Activated gamma-delta T cell (primary cell): ENCODE measurements around the gene CTNNA3.

Source experiments
- DNase-seq: peaks from one replicate; lab custom pipeline; 2025; lab: John Stamatoyannopoulos, UW

The CTNNA3 gene

DNA sequence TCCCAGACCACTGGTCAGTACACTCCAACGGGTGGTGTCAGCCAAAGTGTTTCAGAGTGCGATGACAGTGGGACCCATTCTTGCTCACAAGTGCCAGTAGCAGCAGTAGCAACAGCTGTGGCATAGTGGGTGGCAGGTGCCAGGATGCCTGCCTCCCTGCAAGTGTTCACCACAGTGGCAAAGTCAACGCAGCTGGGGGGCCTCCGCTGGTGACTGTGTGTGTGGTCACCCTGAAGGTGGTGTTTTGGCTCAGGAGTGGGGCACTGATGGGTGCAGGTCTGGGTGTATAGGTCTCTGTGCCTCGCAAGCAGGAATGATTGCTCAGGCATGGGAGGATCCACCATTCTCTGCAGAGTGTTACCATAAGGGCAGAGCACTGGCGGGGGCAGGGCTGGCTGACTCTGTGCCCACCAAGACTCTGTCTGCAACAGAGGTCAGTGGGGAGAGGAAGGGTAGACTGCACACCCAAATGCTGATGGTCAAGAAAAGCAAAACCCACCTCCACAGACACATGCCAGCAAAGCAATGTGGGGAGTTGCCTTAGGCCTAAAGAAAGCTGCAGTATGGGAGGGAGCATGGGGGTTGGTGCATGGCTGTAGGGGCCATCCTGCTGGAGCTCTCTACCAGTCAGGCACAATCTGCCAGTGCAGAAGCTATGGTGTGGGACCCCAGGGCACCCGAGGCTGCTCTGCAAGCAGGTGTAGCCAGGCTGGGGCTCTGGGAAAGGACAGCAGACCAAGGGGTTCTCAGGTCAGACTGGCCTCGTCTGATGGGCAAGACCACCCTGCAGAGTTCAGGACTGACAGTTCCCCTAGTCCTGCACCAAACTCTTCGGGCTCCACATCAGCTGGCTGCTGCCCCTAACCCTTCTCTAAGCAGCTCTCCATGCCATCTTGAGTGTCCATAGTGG is 368.1 kb downstream of the CTNNA3 start:
- no peak for DNase-seq

DNA sequence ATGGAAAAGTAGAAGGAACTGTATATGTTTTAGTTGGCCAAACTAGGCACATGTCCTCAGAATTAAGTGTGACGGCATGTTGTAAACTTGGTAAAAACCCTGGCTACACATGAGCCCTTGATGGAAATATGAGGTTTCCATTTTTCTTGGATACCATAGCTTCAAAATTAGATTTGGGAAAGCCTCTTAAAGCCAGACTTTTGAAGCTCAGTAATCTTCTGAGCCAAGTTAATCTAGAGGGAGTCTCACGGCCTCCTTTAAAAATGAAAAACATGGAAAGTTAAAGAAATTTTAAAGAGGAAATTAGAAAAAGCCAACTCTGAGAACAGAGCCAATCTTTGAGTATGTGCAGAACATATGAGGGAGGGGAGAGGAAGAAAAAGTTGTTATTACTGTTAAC is 376.0 kb downstream of the CTNNA3 start:
- no peak for DNase-seq

GRCh38 chr10:67308912-67309311 is 387.1 kb downstream of the CTNNA3 start:
- no peak for DNase-seq

- no peak for DNase-seq
Observed at GRCh38 chr10:67306588-67307205, 389.3 kb downstream of the CTNNA3 start.

DNA sequence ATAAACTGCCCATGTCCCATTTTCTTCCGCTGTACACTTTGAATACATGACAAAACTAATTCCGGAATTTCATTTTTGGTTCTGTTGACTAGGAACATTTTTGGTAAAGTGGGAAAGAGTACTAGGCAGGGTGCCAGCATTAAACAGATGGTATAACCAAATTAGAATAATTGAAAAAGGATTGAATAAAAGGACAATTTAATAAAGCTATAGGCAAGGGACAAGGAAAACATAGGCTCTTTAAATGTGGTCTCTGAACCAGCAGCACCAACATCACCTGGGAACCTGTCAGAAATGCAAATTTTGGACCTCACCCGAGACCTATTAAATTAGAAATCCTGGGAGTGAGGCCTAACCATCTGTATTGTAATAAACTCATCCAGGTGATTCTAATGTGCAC is 393.3 kb downstream of the CTNNA3 start:
- DNase-seq = no peak

- no peak for DNase-seq
Observed at GRCh38 chr10:67299761-67300160, 396.2 kb downstream of the CTNNA3 start.

- no peak for DNase-seq
Observed at GRCh38 chr10:67297637-67298181, 398.3 kb downstream of the CTNNA3 start.

- DNase-seq = no peak
Observed at GRCh38 chr10:67296926-67297325, 399.1 kb downstream of the CTNNA3 start.

DNA sequence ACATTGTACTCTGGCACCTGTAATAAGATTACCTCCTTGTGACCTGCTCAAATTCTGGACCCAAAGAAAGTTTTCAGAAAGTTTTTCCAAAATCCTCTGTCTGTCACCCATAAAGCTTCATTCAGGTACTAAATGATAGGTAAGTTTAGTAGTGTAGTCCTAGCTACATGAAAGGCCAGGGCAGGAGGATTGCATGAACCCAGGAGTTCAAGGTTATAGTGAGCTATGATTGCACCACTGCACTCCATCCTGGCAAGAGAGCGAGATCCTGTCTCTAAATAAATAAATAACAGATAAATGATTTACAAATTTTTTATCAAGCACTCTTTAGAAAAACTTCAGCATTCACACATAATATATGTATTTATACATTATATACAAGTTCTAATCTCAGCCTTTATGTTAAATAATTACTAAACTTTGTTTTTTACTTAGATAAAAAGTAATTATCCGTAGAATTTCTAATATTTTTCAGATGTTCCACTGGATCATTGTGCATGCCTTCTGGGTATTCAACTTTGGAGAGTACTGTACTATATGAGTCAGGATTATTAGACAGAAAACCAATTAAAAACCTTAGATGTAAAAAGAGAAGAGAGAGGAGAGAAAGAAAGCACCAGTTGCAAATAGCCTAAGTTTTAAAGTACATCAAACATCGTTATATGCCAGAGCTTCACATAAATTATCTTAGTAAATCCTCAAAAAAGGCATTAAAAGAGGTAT is 407.1 kb downstream of the CTNNA3 start:
- DNase-seq = no peak

DNA sequence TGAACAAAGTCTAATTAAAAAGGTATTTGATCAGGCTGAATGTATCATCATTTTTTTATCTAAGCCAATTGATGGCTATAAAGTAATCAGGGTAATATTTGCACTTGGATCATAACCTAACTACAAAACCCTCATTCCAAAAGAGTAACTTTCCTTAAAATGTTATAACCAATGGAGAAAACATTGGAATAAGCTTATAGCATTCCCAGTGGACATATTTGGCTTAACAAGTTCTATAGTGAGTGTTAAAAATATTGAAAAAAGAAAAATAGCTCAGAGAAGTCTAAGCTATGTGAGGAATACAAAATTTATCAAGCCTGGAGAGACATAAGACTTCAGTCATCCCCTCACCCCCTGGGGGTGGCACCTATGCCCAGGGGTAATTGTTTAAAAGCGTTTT is 411.4 kb downstream of the CTNNA3 start:
- no peak for DNase-seq

GRCh38 chr10:67282871-67283270 is 413.1 kb downstream of the CTNNA3 start:
- DNase-seq = no peak

GRCh38 chr10:67280405-67280804 is 415.6 kb downstream of the CTNNA3 start:
- no peak for DNase-seq

DNA sequence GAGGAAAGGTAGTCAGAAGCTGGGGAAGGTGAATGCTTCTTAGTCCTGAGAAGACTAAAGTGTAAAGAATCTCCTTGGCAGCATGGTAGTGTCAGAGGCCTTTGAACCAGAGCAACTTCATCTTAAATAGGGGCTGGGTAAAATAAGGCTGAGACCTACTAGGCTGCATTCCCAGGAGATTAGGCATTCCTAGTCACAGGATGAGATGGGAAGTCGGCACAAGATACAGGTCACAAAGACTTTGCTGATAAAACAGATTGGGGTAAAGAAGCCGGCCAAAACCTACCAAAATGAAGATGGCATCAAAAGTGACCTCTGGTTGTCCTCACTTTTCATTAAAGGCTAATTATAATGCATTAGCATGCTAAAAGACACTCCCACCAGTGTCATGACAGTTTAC is 418.6 kb downstream of the CTNNA3 start:
- DNase-seq = no peak

DNA sequence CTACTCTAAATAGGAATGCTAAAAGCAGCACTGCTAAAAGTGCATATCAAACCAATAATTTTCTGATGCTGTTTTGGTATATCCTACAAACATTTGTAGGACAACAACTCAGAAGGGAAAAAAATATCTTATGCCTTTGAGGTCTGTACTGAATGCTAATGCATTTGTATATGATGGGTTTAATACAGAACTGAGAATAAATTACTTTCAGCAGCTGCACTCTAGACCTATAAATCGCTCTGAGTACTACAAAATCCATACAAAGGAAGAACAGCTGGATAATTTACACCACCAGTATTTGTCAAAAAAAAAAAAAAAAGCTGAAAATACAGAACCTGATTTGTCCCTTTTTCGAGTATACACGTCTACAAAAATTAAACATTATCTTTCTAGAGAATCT is 426.2 kb downstream of the CTNNA3 start:
- DNase-seq = no peak

- no peak for DNase-seq
Observed at GRCh38 chr10:67268146-67268545, 427.8 kb downstream of the CTNNA3 start.

- no peak for DNase-seq
Observed at GRCh38 chr10:67262675-67263074, 433.3 kb downstream of the CTNNA3 start.

DNA sequence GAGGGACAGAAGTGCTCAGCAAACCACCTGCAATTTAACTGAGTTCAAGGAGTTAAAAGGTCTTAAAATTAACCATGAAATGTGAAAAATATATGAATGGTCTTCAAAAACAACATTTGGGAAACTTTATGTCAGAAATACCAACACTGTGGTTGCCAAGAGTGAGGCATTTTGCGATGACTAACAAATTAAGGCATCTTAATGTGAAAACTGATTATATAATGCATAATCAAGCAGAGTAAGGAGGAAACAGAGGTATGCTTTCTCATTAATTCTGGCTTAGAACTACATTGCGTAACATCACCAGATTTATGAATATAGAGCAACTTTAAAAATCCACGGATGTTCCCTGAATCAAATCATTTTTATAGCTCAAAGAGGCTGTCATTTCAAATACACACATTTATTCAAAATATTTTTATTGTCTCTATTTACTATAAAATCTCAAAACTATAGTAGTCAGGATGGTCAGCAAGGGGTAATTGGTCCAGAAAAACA is 434.6 kb downstream of the CTNNA3 start:
- DNase-seq = no peak

GRCh38 chr10:67259319-67259929 is 436.6 kb downstream of the CTNNA3 start:
- DNase-seq = no peak

DNA sequence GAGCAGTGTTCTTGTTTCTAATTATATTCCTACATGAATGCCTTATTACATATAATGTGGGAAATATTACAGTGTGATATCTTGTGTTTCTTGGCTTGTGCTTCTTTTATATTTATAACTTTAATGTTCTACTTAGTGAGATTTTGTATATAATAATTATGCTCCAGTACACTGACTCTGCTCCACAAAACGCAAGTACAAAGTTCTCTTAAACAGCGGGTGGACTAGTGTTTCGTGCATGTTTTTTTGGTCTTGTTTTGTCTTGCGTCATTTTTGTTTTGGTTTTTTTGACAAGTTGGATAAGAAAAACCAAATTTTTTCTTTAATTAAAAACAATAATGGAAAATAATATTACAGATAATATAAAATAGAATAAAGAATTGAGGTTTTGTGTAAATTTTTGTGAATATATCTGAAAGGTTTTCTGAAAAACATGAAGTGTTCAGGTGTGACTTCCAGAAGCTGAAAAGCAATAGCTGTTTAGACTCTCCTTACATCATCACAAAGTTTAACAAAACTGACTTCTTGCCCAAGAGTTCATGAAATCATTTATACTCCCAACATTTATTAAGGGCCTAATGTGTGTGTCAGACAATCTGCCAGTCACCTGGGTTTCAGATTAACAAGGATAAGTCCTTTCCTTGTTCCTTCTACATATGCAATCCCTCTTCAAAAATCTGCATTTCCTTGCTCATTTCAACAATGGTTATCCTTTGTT is 438.4 kb downstream of the CTNNA3 start:
- DNase-seq = no peak

DNA sequence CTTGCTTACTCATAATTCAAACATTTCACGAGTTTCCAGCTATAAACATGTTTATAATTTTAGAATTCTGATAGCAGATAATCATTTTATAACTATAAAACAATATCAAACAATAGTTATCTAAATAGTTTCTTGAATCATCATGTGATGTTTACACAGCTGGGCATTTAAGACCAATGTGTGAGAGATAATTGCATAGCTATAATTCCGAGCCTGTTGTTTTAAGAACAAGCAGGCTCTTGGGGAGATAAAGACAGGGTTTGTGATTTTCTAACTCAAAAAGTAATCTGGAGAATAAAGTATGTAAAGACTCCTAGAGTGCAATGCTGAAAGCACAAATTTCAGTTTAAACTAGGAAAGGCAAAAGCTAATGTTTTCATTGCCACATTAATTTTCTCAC is 439.0 kb downstream of the CTNNA3 start:
- DNase-seq = no peak

- no peak for DNase-seq
Observed at GRCh38 chr10:67250686-67251085, 445.3 kb downstream of the CTNNA3 start.
